C1 segment of cervical spinal cord (tissue), 14 donors: ENCODE measurements around the gene MED13.
"Not testable (repeated sequence)": the region's sequence is repeated elsewhere in the genome, so short reads cannot be mapped to it uniquely, and the experiment has no call there.

Experiments used
- DNase-seq, 14 donors: peaks; one replicate each; lab custom pipeline; 2025; lab: John Stamatoyannopoulos, UW

MED13 gene

GRCh38 chr17:62058611-62059010 is 6.5 kb downstream of the MED13 start:
- DNase-seq = no peak

GRCh38 chr17:62057696-62058095 is 7.4 kb downstream of the MED13 start:
- DNase-seq = no peak

DNA sequence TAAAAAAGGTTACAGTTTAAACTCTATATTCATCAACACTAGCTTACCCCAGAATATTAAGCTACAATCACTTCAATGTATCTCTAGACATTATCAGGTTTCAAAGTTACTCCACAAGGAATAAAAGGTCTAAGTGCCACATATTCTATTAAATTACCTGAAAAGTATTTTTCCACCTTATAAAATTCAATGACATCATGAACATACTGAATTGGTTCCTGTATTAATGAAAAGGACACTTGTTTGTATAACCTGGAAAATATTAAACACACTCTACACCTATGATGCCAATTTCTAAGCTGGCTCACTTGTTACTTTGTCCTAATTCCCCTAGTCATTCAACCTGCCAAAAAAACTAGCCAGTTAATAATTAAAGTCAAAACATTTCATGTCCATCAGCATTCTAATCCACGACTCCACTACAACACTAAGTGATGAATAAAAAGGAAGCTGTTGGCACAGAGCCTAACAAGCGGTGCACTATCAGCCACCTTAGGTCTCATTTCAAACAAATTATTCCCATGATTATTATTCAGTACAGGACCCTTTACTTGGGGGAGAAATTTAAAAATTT is 12.2 kb downstream of the MED13 start:
- no peak for DNase-seq

- no peak for DNase-seq
These were observed 14.0 kb downstream of the MED13 start for GRCh38 chr17:62051053-62051452.

DNA sequence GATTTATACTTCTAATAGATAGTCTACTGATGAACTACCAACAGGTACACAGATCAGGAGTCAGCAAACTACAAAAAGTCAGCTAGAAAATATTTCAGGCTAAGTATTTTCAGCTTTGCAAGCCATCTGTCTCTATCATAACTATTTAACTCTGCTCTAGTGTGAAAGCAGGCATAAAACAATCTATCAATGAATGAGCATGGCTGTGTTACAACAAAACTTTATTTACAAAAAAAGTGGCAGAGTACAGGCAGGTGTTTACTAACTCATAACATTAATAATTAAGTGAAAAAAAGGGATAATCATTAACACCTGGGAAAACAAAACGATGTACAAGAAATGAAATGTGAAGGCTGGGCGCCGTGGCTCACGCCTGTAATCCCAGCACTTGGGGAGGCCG is 15.8 kb downstream of the MED13 start:
- no peak for DNase-seq

DNA sequence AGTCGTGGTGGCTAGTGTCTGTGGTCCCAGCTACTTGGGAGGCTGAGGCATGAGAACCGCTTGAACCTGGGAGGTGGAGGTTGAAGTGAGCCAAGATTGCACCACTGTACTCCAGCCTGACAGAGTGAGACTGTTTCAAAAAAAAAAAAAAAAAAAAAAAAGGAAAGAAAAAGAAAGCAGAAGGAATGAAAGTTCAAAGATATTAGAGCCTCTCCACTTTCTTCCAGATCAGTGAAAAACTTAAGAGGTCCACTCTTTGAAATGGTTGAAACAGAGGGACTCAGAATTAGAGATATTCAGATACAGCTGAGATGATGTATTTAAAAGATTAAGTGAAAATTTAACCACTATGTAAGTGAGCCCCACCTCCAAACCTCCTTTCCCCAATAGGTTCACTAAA is 16.8 kb downstream of the MED13 start:
- no peak for DNase-seq

- DNase-seq = no peak
These were observed 19.6 kb downstream of the MED13 start for GRCh38 chr17:62045517-62045916.

DNA sequence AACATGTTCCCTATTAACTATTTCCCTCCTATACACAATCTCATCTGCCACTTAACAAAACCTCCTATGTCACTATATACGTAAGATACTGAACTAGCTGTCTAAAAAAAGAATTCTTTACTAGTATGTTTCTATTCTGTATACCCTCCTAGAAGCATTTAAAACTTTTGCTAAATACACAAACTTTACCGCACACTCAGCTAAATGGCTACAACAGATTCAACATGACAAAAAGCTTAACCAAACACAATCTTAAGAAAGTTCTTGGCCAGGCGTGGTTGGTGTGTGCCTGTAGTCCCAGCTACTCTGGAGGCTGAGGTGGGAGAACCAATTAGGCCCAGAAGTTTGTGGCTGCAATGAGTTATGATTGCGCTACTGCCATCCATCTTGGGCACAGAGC is 20.0 kb downstream of the MED13 start:
- no peak for DNase-seq

- DNase-seq = no peak
These were observed 21.5 kb downstream of the MED13 start for GRCh38 chr17:62043602-62044001.

GRCh38 chr17:62043140-62043539 is 21.9 kb downstream of the MED13 start:
- DNase-seq = no peak

DNA sequence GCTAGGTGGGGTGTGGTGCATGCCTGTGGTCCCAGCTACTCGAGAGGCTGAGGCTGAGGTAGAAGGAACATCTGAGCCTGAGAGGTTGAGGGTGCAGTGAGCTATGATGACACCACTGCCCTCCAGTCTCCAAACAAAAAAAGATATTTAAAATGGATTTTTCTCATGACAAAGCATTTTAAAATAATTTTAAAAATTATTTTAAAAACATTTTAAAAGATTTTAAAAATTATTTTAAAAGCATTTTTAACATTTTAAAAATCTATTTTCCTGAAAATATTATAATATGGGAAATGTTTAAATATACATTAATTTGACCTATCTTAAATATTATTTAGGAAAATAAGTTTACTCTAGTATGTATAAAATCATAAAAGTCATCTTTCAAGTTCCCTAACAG is 26.8 kb downstream of the MED13 start:
- DNase-seq = no peak

DNA sequence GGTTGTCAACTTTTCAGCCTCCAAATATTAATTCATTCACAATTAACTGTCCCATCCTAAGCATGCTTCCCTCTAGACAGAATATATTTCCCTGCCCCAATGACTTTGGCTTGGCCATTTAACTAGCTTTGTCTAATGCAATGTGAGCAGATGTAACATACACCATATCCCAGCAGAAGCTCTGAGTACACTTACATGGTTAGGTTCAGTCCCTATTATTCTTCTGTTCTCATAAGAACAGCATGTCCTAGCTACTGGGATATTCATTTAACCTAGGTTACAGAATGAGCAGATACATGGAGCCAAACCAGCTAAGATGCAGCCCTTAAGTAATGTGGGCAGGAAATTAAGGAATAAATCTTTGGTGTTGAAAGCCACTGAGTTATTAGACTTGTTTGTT is 31.8 kb downstream of the MED13 start:
- no peak for DNase-seq

- no peak for DNase-seq
These were observed 32.6 kb downstream of the MED13 start for GRCh38 chr17:62032480-62032879.

DNA sequence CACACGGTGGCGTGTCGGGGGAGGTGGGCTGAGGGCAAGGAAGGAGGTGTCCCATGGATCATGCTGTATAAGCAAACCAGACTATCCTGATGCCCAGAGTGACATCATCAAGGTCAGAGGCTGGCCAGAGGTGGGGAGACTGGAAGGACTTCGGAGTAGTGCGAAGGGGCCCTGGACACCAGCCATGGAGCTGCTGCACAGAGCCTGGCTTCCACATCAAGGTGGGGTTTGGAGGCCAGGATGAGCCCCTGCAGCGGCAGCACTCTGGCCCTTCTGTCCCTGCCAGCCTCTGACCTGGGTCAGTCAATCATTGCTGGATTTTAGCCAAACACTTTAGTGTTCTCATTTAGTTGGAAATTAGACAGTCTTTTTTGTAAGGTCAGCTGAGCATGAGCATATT is 34.8 kb downstream of the MED13 start:
- DNase-seq = no peak

- DNase-seq = no peak
These were observed 40.2 kb downstream of the MED13 start for GRCh38 chr17:62024866-62025265.

DNA sequence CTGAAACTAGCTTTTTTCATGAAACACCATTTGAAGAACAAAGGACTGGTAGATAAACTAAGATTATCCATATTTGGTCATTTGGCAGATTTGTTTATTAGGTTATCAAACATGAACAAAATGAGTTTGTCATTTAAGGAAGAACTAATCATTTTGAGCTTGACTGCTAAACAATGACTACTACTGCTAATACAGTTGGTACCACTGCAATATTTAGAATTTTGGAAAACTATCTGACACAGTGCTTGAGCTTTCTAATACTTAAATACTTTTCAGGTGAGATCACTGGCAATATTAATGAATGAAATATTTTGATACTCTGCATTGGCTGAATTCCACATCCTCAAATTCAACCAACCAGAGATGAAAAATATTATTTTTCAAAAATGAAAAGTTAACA is 47.2 kb downstream of the MED13 start:
- DNase-seq = no peak

DNA sequence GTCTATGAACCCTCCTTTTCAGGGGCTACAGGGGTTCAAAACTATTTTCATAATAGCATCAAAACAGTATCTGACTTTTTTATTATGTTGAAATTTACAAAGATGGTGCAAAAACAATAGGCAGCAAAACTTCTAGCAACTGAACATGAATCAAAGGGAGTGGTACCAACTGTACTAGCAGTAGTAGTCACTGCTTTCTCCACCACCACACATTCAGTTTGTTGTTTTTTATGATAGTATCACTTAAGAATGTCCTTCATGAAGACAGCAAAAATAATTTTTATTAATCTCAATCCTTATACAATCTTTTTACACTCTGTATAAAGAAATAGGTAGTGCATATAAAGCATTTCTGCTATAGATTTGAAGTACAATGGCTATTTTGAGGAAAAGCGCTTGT is 47.6 kb downstream of the MED13 start:
- DNase-seq = no peak

DNA sequence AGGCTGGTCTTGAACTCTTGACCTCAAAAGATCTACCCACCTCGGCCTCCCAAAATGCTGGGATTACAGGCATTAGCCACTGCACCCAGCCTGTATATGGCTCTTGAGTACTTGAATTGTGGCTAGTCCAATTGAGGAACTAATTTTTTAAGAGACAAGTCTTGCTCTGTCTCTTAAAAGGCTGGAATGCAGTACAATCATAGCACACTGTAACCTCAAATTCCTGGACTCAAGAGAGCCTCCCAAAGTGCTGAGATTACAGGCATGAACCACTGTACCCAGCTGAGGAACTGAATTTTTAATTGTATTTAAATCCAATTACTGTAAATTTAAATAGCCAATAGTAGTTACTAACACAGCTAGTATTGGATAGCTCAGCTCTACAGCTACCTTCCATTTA is 50.6 kb downstream of the MED13 start:
- no peak for DNase-seq

DNA sequence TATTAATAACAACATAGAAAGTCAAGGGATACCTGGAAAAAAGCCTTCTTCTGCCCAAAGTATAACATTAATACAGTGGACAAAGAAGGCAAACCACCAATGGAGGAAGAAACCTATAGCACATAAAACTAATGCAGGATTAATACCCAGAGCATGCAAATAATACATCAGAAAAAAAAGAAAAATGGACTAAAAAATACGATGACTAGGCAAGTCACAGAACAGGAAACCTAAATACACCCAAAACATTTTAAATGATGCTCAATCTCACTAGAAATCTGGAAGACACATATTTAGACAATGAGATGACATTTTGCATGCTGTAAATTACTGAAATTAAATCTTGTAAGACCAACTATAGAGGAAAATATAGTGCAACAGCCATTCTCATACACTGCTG is 55.9 kb downstream of the MED13 start:
- no peak for DNase-seq

DNA sequence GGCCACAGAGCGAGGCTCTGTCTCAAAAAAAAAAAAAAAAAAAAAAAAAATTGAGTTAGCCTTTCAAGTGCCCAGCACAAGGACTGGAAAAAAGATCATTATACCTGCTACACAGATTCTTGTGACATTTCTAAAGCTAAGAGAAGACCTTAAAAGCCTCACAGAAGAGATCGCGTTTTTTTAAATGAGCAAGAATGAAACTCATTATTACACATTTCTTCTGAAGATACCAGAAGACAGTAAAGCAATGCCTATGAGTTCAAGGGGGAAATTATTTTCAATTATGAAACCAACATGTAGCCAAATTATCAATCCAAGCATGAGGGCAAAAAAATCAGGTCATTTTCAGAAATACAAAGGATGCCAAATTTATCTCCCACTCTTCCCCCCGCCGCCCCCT is 56.8 kb downstream of the MED13 start:
- DNase-seq = no peak

- DNase-seq = no peak
These were observed 60.7 kb downstream of the MED13 start for GRCh38 chr17:62004388-62004787.

DNA sequence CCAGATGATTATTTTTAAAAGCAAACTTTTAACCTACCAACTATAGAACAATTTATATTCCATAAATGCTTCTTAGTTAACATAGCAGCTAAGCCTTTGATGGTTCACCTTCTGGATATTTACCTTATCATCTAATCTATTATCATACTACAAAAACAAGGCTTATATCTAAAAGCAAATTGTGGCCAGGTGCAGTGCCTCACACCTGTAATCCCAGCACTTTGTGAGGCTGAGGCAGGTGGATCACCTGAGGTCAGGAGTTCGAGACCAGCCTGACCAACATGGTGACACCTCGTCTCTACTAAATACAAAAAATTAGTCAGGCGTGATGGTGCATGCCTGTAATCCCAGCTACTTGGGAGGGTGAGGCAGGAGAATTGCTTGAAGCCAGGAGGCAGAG is 61.9 kb downstream of the MED13 start:
- not testable (repeated sequence) for DNase-seq

DNA sequence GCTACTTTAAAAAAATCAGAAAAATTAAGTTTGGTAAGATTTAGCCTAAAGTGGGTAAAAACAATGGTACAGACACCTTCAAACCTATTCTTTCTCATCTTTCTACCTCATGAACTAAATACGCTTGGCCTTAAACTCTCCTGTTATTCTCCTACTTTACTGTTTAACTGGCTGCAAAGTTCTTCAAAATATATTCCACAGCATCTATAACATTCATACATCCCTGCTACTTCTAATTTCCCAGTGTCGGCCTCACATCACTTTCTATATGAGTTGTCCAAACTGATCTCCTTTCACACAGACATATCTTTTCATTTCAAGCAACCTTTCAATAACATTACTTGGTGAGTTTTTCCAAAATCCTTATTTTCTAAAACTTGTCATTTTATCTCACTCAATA is 64.0 kb downstream of the MED13 start:
- no peak for DNase-seq

DNA sequence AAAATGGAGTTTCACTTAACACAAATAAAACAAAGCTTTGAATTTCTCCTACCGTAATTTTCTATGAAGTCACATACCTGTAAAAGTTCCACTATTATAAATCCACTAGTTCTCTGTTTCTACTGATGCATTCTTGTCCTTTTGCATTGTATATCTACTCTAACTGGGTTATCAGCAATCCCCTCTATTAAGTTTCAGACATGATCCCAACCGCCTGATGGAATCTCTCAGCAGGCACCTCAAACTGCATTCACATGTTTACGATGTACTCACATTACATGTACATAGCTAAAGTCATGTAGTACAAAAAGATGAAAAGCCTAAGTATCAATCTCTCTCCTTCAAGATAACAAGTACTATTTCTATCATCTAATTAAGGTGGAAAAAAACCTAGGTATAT is 64.9 kb downstream of the MED13 start:
- no peak for DNase-seq

GRCh38 chr17:61998534-61998933 is 66.5 kb downstream of the MED13 start:
- not testable (repeated sequence) for DNase-seq
